GM06990 (cell line): Measurements from ENCODE around the gene CTCFL.

Source experiments
- DNase-seq: peaks from one replicate; pipeline ENCODE4 v3.0.0-alpha.2; 2011; ENCODE audit not compliant: insufficient read length; ENCODE audit errors: extremely low read depth
- H3K27me3 ChIP-seq: replicated peaks from 2 replicates; pipeline ENCODE4 v1.6.0; 2011; ENCODE audit warnings: low read length; ENCODE audit not compliant: control insufficient read depth, insufficient read depth
- H3K36me3 ChIP-seq: 2 replicates; pipeline ENCODE4 v1.5.1; 2011; ENCODE audit warnings: low read length; ENCODE audit not compliant: control insufficient read depth, insufficient read depth
- H3K4me3 ChIP-seq: replicated peaks from 2 replicates; pipeline ENCODE4 v1.5.1; 2011; ENCODE audit warnings: low read depth, mild to moderate bottlenecking, control low read depth, low read length
- CTCF ChIP-seq: IDR thresholded peaks from 2 replicates; pipeline ENCODE4 v1.5.1; 2011; ENCODE audit warnings: low read length, control low read depth, mild to moderate bottlenecking, inconsistent platforms; ENCODE audit not compliant: insufficient read depth, poor library complexity, severe bottlenecking

Gene CTCFL

GRCh38 chr20:57469418-57470211 is 55.3 kb downstream of the CTCFL start:
- no peak overlapping the region for H3K4me3 ChIP-seq
- no peak for TF ChIP-seq CTCF

GRCh38 chr20:57468523-57469417 is 56.2 kb downstream of the CTCFL start:
- no peak for TF ChIP-seq CTCF
- no peaks in the 10 kb centered on the region for H3K27me3 ChIP-seq
- no peaks in the 10 kb centered on the region for H3K36me3 ChIP-seq
- H3K4me3 ChIP-seq = no peak overlapping the region
- peak; percentile 52 for DNase-seq

More at GRCh38 chr20:57469418-57470211, 55.3 kb downstream of the CTCFL start:
- Histone ChIP-seq H3K36me3 (no peaks in the 10 kb centered on the region), H3K27me3 (no peaks in the 10 kb centered on the region)
- no peak for DNase-seq

GRCh38 chr20:57467742-57468141 is 57.2 kb downstream of the CTCFL start:
- H3K4me3 ChIP-seq = no peak overlapping the region
- H3K27me3 ChIP-seq = no peaks in the 10 kb centered on the region
- no peak for DNase-seq
- TF ChIP-seq CTCF = no peak
- no peaks in the 10 kb centered on the region for H3K36me3 ChIP-seq

- Histone ChIP-seq H3K36me3 (no peaks in the 10 kb centered on the region), H3K27me3 (no peaks in the 10 kb centered on the region), H3K4me3 (no peak overlapping the region)
- no peak for DNase-seq
- peak; percentile 55 for TF ChIP-seq CTCF
These were observed 59.0 kb downstream of the CTCFL start for GRCh38 chr20:57465943-57466342.

- TF ChIP-seq CTCF = no peak
- no peak for DNase-seq
- H3K27me3 ChIP-seq = no peaks in the 10 kb centered on the region
- no peaks in the 10 kb centered on the region for H3K36me3 ChIP-seq
- H3K4me3 ChIP-seq = no peak overlapping the region
These were observed 59.5 kb downstream of the CTCFL start for GRCh38 chr20:57465486-57465885.
